Measurements from ENCODE around the gene FOXRED1.

DNA sequence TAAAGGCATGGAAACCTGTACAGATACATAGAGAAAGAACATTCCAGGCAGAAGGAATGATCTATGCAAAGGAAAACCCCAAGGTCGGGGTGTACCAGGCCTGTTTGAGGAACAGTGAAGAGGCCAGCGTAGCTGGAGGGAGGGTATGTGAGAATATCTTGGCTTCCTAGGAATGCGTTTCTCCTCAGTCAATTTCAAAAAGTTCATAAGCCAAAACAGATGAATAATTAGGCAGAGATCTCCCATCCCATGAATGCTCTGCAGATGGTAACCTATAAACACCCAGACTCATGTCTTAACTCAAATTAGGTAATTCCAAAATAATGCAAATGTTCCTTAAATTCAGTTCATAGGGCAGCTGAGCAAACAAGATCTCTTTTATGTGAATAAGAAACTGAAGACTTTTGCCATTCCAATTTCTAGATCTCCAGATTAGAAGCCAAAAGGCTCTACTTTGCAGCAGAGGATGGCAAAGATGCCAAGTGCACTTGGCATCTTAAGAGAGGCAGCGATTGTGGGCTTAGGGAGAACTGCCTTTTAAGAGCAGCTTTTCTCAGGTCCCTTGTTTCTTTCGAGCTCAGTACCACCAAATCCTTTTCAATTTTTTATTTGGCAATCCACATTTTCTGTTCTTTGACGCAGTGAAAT lies 44.2 kb upstream of the FOXRED1 start:
- TF ChIP-seq, protein P1, sequence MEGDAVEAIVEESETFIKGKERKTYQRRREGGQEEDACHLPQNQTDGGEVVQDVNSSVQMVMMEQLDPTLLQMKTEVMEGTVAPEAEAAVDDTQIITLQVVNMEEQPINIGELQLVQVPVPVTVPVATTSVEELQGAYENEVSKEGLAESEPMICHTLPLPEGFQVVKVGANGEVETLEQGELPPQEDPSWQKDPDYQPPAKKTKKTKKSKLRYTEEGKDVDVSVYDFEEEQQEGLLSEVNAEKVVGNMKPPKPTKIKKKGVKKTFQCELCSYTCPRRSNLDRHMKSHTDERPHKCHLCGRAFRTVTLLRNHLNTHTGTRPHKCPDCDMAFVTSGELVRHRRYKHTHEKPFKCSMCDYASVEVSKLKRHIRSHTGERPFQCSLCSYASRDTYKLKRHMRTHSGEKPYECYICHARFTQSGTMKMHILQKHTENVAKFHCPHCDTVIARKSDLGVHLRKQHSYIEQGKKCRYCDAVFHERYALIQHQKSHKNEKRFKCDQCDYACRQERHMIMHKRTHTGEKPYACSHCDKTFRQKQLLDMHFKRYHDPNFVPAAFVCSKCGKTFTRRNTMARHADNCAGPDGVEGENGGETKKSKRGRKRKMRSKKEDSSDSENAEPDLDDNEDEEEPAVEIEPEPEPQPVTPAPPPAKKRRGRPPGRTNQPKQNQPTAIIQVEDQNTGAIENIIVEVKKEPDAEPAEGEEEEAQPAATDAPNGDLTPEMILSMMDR (IDR thresholded peaks at IDR 0.05; ENCODE audit: insufficient read depth, low read depth, low read length): no peak
- no peak for TF ChIP-seq EZH2 (IDR thresholded peaks at IDR 0.05; ENCODE audit: insufficient read depth, low read length)

All from astrocyte (in vitro differentiated cells and primary cell).